Raji (cell line): Measurements from ENCODE around the gene KMT2E.
A peak's percentile ranks its signal among the peaks of the same experiment; 100 is the strongest.

Experiments used
- POLR2A ChIP-seq: IDR thresholded peaks from 2 replicates; pipeline ENCODE4 v1.6.1; 2011; ENCODE audit warnings: low read depth, low read length, control low read depth; ENCODE audit not compliant: insufficient read depth

Gene KMT2E

DNA sequence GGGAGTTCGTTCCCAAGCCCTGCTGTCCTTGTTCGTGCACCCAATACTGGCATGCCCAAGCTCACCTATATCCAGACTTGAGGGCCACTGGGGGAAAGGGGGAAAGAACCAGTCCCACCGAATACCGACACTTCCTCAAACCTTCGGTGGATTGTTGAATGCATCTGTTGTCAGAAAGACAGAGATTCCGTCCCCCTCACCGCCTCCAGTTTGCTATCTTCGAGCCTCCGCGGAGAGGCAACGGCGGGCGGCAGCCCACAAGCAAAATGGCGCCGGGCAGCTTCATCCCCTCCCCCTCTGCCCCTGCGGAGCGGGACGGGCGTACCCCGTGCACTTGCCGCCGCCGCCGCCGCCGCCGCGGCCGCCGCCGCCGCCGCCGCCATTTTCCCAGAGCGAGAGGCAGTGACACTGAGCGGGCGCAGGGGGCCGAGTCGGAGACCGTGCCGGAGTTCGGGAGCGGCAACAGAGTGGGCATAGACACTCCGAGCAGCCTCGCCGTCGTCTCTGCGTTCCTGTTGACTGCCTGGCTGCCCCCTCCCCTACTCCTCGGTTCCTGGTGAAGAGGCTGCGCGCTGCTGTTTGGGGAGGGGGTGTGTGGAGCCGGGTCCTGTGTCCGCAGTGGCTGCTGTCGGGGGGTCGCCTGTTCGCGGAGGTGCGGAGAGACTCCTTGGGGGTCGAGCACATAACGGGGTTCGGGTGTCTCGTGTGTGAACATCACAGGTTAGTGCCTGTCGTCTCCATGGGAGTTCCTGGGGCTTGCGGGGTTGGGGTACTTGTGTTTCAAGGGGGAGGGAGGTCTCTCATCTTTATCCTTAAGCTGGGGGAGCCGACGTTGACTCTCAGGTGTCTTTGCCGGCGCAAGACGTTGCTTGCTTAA is at the start of gene KMT2E:
KMT2E (plus strand) TSS at position 390 of the 877 bp plus-strand sequence. CDS start 26,748 bp downstream, outside the sequence.
- TF ChIP-seq POLR2A = peak; percentile 72

- TF ChIP-seq POLR2A = no peak
Measured at GRCh38 chr7:104964626-104965236, 49.3 kb upstream of the KMT2E start.

DNA sequence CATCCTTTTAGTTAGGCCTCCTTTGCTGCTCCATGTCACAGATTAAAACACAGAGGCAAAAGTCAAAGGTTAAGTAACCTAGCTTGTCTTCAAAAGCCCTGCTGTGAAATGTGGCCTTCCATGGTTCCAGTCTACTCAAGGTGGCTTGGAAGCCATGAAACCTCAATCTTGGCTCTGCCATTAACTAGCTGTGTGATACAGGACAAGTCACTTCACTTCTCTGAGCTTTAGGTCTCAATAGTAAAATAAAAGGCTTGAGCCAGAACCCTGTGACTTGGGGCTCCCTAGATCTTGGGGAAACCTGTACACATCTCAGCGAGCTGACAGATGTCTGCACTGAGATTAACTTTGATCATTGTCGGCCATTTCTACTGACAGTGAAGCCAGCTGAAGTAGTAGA is 48.0 kb upstream of the KMT2E start:
- no peak for TF ChIP-seq POLR2A

GRCh38 chr7:104967088-104967487 is 46.9 kb upstream of the KMT2E start:
- TF ChIP-seq POLR2A = no peak

DNA sequence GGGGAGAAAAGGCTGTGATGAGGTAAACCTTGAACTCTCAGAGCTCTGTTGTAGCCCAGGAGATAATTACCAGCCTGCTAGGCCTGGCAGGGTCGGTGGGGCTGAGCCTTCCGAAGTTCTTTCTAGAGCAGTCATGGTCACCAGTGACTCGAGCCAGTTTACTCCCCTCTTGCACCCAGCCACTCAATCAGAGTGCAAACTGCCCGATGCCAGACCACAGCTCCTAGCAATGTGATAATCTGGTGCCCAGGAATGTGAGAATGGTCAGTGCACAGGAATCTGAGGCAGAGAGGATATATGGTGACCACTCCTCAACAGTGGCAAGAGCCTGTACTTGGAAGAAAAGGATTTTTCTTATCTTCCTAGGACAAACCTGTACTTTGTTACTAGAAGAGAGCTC is 46.4 kb upstream of the KMT2E start:
- no peak for TF ChIP-seq POLR2A

GRCh38 chr7:104968648-104969047 is 45.4 kb upstream of the KMT2E start:
- no peak for TF ChIP-seq POLR2A

DNA sequence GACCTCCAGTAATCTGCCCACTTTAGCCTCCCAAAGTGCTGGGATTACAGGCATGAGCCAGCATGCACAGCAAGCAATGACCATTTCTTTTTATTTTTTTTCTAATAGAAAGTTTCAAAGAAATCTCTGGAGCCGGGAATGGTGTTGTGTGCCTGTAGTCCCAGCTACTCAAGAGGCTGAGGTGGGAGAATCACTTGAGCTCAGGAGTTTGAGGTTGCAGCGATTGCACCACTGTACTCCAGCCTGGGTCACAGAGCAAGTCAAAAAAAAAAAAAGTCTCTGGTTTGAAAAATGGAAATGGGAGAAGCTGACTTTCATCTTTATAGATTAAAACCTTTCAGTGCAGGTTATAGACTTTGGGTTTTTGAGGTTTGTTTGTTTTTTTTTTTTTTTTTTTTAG is 44.8 kb upstream of the KMT2E start:
- TF ChIP-seq POLR2A = no peak

DNA sequence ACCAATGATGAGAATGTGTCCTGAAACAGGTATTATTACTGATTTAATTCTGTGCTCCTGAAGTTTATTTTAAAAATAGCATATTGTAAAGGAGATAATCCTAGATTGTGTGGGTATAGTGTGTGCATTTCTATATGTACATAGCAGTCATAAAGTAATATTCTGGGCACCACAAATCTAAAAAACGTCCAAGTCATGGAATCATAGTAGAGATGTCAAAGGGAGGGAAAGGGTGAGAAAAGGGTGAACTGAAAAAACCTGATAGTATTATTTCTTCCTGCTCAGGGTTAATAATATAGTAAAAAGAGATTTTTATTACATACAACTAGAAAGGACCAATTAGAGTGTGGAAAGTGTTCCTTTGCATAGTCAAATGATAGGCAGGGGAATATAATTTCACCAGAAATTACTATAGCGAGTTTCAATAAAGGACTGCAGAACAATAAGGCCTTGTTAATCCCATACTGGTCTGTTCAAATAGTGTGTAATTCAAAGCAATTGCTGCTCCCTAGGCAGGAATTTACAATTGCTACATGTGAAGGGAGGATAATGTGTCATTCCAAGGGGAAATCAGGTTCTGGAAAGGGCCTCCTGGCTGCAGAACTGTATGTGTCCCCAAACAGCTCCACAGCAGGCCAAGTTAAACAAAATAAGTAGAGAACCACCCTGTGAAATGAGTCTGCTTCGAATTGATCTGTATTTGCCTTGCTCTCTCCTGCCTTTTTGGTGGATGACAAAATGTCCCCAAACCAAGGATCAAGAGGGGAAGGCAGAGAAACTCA is 42.5 kb upstream of the KMT2E start:
- no peak for TF ChIP-seq POLR2A

DNA sequence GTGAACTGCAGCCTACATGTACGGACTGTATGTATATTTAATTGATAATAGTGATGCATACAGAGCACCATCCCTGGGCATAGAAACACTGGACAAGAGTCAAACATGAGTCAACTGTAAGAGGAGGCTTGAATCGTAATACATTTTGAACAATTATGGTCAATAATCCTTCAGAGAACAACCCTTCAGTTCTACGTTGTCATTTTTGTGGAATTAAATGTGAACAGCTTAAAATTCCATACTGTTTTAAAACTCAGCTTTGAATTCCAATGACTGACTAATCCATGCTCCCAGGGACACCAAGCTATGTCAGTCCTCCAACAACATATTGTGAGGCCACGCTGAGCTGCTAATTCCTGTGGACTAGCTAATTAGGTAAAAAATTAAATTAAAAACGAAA is 41.5 kb upstream of the KMT2E start:
- TF ChIP-seq POLR2A = no peak

DNA sequence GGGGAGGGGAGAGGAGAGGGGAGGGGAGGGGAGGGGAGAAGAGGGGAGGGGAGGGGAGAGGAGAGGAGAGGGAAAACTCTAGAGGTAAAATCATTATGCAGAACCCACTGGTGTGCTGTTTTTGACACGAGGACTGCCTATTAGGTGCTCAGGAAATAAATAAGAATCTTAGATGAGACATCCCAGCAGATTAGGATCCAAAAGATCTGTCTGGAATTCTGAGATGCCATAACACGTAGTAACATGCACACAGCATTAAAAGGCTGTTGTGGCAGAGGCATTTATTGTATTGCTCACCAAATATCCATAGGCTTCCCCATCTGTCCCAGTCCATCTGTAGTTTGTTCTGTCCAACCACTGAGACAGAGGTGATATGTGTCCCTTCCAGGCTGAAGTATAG is 40.8 kb upstream of the KMT2E start:
- TF ChIP-seq POLR2A = no peak

- no peak for TF ChIP-seq POLR2A
Measured at GRCh38 chr7:104973909-104974415, 40.0 kb upstream of the KMT2E start.

DNA sequence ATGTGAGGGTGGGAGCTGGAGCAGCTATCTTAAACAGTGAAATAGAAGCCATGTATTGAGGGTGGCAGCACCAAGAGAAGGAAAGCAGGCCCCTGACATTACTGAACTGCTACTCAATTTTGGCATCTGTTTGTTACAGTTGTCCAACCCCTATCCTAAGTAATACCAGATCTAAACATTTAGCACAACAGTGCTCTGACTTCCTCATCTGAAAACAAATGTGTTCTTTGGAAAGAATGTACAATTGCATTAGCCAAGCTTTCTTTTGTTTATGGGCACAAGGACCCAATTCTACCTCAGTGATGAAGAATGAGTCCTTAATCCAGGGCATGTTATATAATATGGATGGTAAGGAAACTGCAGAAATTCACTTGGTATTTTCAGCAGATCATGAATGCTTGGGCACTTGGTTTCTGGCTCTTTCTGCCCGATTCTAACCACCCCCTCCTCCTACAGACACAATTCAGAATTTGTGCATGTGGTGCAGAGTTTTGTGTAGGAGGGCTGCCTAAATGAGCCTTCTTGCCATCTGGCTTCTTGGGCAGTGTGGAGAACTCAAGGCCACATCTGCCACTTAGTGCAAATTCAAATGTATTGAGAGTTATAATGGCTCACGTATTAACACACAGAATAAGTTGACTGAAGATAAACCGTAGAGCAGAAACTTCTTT is 36.9 kb upstream of the KMT2E start:
- no peak for TF ChIP-seq POLR2A

DNA sequence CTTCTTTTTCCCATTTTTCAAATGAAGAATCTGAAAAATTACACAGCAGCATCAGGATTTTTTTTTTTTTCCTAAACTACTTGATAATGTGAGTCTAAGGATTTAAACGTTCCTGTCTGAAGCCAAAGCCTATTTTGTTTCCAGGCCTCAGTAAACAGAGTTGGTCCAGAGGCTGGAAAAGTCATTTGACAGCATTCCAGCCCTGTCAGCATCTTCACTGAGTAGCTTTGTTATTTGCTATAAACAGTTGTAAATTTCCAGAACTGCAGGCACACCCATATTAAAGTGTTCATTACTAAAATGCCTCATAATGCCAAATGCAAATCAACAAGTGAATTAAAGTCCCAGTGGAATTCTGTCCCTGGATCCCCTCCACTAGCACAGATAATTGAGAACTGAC is 35.5 kb upstream of the KMT2E start:
- TF ChIP-seq POLR2A = no peak

DNA sequence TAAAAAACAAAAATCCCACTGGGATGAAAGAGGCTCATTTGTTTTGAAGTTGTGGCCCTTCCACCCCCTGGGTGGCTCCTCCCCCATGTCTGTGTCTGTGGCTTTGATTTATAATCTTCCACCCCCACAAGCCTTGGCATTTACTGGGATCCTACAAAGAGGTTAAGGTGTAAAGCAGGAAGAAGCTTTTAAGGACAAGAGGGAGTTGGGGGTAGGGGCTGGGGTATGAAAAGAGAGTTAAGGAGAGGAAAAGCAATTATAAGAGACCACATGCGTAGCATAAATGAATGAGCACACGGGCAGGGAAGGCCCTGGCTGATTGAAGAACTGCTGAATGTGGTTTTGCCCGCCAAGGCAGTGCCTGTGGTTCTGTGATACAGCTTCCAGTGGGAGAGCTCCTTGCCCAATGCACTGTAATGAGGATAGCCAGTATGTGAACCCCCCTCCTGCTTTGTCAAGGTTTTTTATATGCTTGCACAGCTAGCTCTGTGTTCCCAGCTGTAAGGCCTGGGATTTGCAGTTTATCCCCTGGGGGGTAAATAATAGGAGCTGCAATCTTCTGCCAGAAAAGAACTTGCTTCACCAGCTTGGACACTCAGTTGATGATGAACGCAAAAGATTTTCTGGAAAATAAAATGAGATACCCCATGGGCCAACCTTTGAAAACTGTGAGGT is 34.7 kb upstream of the KMT2E start:
- no peak for TF ChIP-seq POLR2A
